Calu3 (cell line): Measurements from ENCODE around the gene GUCY2D. TPM values are rescaled to one million over a fixed set of nuclear protein-coding genes. Genes with fewer than 3 reads are reported as not detected.

Experiments used
- BruUV-seq: library from RNA; stranded (reverse); fragments of 400-500 nt; replicated peaks from 2 replicates; lab custom pipeline; 2021; lab: Mats Ljungman, UMichigan
- CTCF ChIA-PET: fragments of 300-600 bp; sonication (Branson Sonifier 250); formaldehyde crosslinking; loops from one replicate; lab custom pipeline; 2022; ENCODE audit warnings: antibody characterized with exemption; lab: Charles Lee
- DNase-seq: peaks from one replicate; pipeline ENCODE4 v3.0.0; 2022
- H3K27ac Mint-ChIP-seq: one replicate; pipeline ENCODE4 v1.8.0; 2022; ENCODE audit warnings: mixed read lengths; ENCODE audit not compliant: unreplicated experiment
- H3K27me3 Mint-ChIP-seq: one replicate; pipeline ENCODE4 v1.8.0; 2022; ENCODE audit warnings: mixed read lengths; ENCODE audit not compliant: unreplicated experiment
- H3K36me3 Mint-ChIP-seq: one replicate; pipeline ENCODE4 v1.8.0; 2022; ENCODE audit warnings: mild to moderate bottlenecking, moderate library complexity, mixed read lengths; ENCODE audit not compliant: insufficient read depth, unreplicated experiment
- H3K4me1 Mint-ChIP-seq: one replicate; pipeline ENCODE4 v1.8.0; 2022; ENCODE audit warnings: mild to moderate bottlenecking, low read depth, mixed read lengths; ENCODE audit not compliant: unreplicated experiment
- H3K4me3 Mint-ChIP-seq: one replicate; pipeline ENCODE4 v1.8.0; 2022; ENCODE audit warnings: mild to moderate bottlenecking, low read depth, moderate library complexity, mixed read lengths; ENCODE audit not compliant: unreplicated experiment
- H3K9me3 Mint-ChIP-seq: one replicate; pipeline ENCODE4 v1.8.0; 2022; ENCODE audit warnings: low read depth, mixed read lengths; ENCODE audit not compliant: unreplicated experiment
- intact Hi-C: fragments of 100-400 bp; cut with micrococcal nuclease; formaldehyde crosslinking; loops from one replicate; pipeline ENCODE4 v1.10.0; 2022; ENCODE audit not compliant: unreplicated experiment
- total RNA-seq: library from RNA; stranded (reverse); gene quantifications from 2 replicates; pipeline ENCODE4 v1.2.3, GENCODE V29; 2022
- TF ChIP-seq, protein P1 (sequence below): fragments of 200-600 bp; IDR thresholded peaks from one replicate; pipeline ENCODE4 v1.8.0; 2022; ENCODE audit warnings: antibody characterized with exemption; ENCODE audit not compliant: unreplicated experiment

GUCY2D gene
- total RNA-seq, 1 experiment from 2014 or later, result not detected

DNA sequence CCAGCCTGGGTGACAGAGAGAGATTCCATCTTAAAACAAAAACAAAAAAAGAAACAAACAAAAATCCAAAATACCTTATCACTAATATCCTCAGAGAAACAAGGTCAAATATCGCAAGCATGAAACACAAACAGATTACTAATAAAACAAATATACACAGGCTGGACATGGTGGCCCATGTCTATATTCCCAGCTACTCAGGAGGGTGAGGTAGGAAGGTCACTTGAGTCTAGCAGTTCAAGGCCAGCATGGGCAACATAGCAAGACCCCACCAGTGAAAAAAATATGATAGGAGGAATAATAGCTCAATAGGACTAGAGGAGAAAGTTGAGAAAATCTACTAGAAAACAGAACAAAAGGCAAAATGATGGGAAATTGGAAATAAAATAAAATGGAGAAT, 29.5 kb downstream of the GUCY2D start:
- CTCF ChIA-PET, result interaction anchor here (0.6 kb wide), 1 partner anchor 22 kb away, joined by 3 read pairs; no protein-coding TSS in a partner anchor
- no peak overlapping the region for H3K4me3 Mint-ChIP-seq
- intact Hi-C loops, result no loop called here
- H3K27ac Mint-ChIP-seq, result no peak overlapping the region
- H3K27me3 Mint-ChIP-seq, result peaks cover 60% of the 10 kb centered on the region
- no TSS peak for BruUV-seq
- H3K4me1 Mint-ChIP-seq, result peaks cover 8% of the 10 kb centered on the region
- H3K9me3 Mint-ChIP-seq, result no peaks in the 10 kb centered on the region
- H3K36me3 Mint-ChIP-seq, result no peaks in the 10 kb centered on the region
- DNase-seq, result no peak
- TF ChIP-seq, protein P1, sequence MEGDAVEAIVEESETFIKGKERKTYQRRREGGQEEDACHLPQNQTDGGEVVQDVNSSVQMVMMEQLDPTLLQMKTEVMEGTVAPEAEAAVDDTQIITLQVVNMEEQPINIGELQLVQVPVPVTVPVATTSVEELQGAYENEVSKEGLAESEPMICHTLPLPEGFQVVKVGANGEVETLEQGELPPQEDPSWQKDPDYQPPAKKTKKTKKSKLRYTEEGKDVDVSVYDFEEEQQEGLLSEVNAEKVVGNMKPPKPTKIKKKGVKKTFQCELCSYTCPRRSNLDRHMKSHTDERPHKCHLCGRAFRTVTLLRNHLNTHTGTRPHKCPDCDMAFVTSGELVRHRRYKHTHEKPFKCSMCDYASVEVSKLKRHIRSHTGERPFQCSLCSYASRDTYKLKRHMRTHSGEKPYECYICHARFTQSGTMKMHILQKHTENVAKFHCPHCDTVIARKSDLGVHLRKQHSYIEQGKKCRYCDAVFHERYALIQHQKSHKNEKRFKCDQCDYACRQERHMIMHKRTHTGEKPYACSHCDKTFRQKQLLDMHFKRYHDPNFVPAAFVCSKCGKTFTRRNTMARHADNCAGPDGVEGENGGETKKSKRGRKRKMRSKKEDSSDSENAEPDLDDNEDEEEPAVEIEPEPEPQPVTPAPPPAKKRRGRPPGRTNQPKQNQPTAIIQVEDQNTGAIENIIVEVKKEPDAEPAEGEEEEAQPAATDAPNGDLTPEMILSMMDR, result no peak

DNA sequence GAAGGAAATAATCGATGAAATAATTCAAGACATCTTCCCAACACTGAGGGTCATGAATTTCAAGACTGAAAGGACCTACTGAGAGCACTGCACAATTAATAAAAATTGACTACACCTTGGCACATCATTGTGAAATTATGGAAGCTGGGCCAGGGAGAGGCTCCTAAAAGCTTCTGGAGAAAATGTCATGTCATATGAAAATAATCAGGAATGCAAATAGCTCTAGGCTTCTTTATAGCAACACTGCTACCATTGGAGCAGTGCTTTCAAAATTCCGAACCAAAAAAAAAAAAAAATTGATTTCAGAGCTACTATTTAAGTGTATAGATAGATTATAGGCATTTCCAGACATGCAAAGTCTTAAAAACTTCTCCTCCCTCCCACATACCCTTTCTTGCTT, 30.0 kb downstream of the GUCY2D start:
- CTCF ChIA-PET, result interaction anchor here (0.6 kb wide), 1 partner anchor 22 kb away, joined by 3 read pairs; no protein-coding TSS in a partner anchor
- DNase-seq, result no peak
- Mint-ChIP-seq H3K9me3 (no peaks in the 10 kb centered on the region), H3K27me3 (peaks cover 60% of the 10 kb centered on the region), H3K4me3 (no peak overlapping the region), H3K27ac (no peak overlapping the region), H3K36me3 (no peaks in the 10 kb centered on the region), H3K4me1 (peaks cover 8% of the 10 kb centered on the region)
- TF ChIP-seq, protein P1, result no peak
- BruUV-seq, result no TSS peak
- intact Hi-C loops, result no loop called here

DNA sequence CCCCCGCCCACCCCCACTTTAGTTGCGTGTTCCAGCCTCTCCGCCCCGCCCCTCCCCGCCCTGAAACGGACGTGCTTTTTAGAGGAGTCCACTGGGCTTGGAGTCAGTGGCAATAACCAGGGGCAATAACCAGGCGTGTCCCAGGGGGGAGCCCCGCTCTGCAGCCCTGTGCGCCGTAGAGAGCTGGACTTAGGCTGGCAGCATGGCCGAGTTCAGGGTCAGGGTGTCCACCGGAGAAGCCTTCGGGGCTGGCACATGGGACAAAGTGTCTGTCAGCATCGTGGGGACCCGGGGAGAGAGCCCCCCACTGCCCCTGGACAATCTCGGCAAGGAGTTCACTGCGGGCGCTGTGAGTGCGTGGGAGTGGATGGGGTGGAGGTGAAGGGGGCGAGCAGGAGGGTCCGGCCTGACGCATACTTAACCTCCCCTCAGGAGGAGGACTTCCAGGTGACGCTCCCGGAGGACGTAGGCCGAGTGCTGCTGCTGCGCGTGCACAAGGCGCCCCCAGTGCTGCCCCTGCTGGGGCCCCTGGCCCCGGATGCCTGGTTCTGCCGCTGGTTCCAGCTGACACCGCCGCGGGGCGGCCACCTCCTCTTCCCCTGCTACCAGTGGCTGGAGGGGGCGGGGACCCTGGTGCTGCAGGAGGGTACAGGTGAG, 36.7 kb downstream of the GUCY2D start, which contains the start of gene ALOX15B:
TSS of gene ALOX15B (plus strand) at position 106 of the 657 bp plus-strand sequence. CDS start at position 203, 97 bp downstream.
- Mint-ChIP-seq H3K27ac (no peak within 1 kb of the TSS), H3K4me3 (no peak within 1 kb of the TSS), H3K9me3 (no peaks in the 10 kb centered on the region), H3K36me3 (no peaks in the 10 kb centered on the region), H3K4me1 (no peaks in the 10 kb centered on the region), H3K27me3 (peaks cover 32% of the 10 kb centered on the region)
- BruUV-seq, result no TSS peak
- TF ChIP-seq, protein P1, result no peak
- no peak for DNase-seq
- CTCF ChIA-PET, result no interaction called here
- intact Hi-C loops, result no loop called here

DNA sequence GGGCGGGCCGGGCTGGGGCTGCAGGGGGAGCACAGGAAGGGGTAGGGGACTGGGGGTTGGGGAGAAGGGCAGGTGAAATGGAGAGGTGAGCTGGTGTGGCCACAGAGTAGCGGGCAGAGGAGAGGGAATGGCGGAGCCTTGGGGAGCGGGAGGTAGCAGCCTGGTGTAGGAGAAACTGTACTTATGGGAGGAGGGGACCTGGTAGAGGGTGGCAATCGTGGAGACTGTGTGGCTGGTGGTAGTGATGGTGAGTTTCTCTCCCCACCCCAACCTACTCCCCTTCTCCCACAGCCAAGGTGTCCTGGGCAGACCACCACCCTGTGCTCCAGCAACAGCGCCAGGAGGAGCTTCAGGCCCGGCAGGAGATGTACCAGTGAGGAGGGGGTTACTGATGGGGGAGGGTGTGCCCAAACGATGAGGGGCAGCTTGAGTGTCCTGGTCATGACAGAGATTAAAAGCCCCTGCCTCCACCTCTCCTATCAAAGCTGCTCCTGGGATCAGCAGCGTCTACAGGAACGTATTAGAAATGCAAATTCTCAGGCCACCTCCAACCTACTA, 37.3 kb downstream of the GUCY2D start:
- CTCF ChIA-PET, result no interaction called here
- intact Hi-C loops, result loop anchor here (5.0 to 10.0 kb wide), 2 partner anchors 125 to 297 kb away; partner anchors contain the start of gene RNF227
- TF ChIP-seq, protein P1, result no peak
- BruUV-seq, result no TSS peak
- DNase-seq, result no peak
- Mint-ChIP-seq H3K4me1 (no peaks in the 10 kb centered on the region), H3K4me3 (no peak overlapping the region), H3K27me3 (peaks cover 36% of the 10 kb centered on the region), H3K9me3 (no peaks in the 10 kb centered on the region), H3K27ac (no peak overlapping the region), H3K36me3 (no peaks in the 10 kb centered on the region)
